ENCODE measurements around the gene RBPJ. TPM values are rescaled to one million over a fixed set of nuclear protein-coding genes. Genes with fewer than 3 reads are reported as not detected.
"Not testable (repeated sequence)": the region's sequence is repeated elsewhere in the genome, so short reads cannot be mapped to it uniquely, and the experiment has no call there.

The RBPJ gene
- total RNA-seq, 1 experiment from 2014 or later = 33.7 TPM

DNA sequence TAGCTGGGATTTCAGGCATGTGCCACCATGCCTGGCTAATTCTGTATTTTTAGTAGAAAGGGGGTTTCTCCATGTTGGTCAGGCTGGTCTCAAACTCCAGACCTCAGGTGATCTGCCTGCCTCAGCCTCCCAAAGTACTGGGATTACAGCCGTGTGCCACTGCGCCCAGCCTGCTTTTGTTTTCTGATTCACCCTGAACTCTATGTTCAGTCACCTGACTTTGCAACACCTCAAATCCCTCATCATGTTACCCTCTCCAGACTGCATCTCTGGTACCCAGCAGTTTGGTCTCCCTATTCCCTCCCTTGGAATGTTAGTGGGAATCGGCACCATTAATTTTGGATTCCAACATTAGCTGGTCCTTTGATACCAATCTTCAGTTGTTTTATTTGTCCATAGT, 81.2 kb downstream of the RBPJ start:
- H3K27me3 ChIP-seq (ENCODE audit: control insufficient read depth, insufficient read depth, low read length); POLR2A ChIA-PET; BruUV-seq (replicated peaks); H3K4me1 ChIP-seq (ENCODE audit: control insufficient read depth, insufficient read depth, low read length); ATAC-seq; CTCF ChIA-PET; H3K27ac ChIP-seq (ENCODE audit: low read length); H3K36me3 ChIP-seq (ENCODE audit: control insufficient read depth, insufficient read depth, low read length); in situ Hi-C loops (cut with HindIII; ENCODE audit: low pct_unique_long_range_greater_than_20kb, low sequenced_read_pairs); H3K4me3 ChIP-seq (ENCODE audit: low read depth in 2 of 2, low read length in 2 of 2); H3K9me3 ChIP-seq (ENCODE audit: control insufficient read depth, insufficient read depth, low read depth, low read length); intact Hi-C loops (cut with micrococcal nuclease; ENCODE audit: unreplicated experiment); DNase-seq (ENCODE audit: low read depth, low spot score): not testable (repeated sequence)

DNA sequence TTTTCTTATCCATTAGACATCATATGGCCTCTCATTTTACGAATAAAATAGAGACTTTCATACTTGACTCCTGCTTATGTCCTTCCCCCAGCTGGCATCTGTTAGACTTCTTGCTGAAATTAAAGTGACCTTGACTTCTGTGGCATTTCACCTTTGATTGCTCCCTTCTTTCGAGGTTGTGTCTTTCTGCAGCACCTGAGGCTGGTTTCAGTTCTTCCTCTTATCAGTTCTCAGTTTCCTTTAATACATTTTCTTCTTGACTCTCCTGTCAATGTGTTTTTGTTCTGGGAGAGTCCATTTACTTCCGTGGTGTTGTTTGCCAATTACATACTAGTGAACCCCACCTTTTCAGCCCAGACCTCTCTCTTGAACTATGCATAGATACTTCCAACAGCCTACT, 81.6 kb downstream of the RBPJ start:
- H3K4me3 ChIP-seq (ENCODE audit: low read depth in 2 of 2, low read length in 2 of 2) = no peak overlapping the region
- intact Hi-C loops (cut with micrococcal nuclease; ENCODE audit: unreplicated experiment) (no loop called here), in situ Hi-C loops (cut with HindIII; ENCODE audit: low pct_unique_long_range_greater_than_20kb, low sequenced_read_pairs) (no loop called here)
- peaks cover 7% of the 10 kb centered on the region; the same call in 1 of the 2 replicates for H3K9me3 ChIP-seq (ENCODE audit: control insufficient read depth, insufficient read depth, low read depth, low read length)
- DNase-seq (ENCODE audit: low read depth, low spot score) (no peak), ATAC-seq (no peak)
- no peak overlapping the region for H3K27ac ChIP-seq (ENCODE audit: low read length)
- CTCF ChIA-PET = no interaction called here
- H3K36me3 ChIP-seq (ENCODE audit: control insufficient read depth, insufficient read depth, low read length) = no peaks in the 10 kb centered on the region; the same call in 1 of the 2 replicates
- BruUV-seq (replicated peaks) = no TSS peak
- no peaks in the 10 kb centered on the region for H3K4me1 ChIP-seq (ENCODE audit: control insufficient read depth, insufficient read depth, low read length)
- TF ChIP-seq, protein P1, sequence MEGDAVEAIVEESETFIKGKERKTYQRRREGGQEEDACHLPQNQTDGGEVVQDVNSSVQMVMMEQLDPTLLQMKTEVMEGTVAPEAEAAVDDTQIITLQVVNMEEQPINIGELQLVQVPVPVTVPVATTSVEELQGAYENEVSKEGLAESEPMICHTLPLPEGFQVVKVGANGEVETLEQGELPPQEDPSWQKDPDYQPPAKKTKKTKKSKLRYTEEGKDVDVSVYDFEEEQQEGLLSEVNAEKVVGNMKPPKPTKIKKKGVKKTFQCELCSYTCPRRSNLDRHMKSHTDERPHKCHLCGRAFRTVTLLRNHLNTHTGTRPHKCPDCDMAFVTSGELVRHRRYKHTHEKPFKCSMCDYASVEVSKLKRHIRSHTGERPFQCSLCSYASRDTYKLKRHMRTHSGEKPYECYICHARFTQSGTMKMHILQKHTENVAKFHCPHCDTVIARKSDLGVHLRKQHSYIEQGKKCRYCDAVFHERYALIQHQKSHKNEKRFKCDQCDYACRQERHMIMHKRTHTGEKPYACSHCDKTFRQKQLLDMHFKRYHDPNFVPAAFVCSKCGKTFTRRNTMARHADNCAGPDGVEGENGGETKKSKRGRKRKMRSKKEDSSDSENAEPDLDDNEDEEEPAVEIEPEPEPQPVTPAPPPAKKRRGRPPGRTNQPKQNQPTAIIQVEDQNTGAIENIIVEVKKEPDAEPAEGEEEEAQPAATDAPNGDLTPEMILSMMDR (IDR thresholded peaks at IDR 0.05) = no peak
- TF ChIP-seq POLR2AphosphoS5 (IDR thresholded peaks at IDR 0.05; ENCODE audit: low read depth, low read length) (no peak), SIN3A (IDR thresholded peaks at IDR 0.05; ENCODE audit: borderline replicate concordance, insufficient read depth, low read depth, low read length) (no peak), TCF7L2 (IDR thresholded peaks at IDR 0.05; ENCODE audit: low read depth, low read length) (no peak)
- TF ChIP-seq, protein P2, sequence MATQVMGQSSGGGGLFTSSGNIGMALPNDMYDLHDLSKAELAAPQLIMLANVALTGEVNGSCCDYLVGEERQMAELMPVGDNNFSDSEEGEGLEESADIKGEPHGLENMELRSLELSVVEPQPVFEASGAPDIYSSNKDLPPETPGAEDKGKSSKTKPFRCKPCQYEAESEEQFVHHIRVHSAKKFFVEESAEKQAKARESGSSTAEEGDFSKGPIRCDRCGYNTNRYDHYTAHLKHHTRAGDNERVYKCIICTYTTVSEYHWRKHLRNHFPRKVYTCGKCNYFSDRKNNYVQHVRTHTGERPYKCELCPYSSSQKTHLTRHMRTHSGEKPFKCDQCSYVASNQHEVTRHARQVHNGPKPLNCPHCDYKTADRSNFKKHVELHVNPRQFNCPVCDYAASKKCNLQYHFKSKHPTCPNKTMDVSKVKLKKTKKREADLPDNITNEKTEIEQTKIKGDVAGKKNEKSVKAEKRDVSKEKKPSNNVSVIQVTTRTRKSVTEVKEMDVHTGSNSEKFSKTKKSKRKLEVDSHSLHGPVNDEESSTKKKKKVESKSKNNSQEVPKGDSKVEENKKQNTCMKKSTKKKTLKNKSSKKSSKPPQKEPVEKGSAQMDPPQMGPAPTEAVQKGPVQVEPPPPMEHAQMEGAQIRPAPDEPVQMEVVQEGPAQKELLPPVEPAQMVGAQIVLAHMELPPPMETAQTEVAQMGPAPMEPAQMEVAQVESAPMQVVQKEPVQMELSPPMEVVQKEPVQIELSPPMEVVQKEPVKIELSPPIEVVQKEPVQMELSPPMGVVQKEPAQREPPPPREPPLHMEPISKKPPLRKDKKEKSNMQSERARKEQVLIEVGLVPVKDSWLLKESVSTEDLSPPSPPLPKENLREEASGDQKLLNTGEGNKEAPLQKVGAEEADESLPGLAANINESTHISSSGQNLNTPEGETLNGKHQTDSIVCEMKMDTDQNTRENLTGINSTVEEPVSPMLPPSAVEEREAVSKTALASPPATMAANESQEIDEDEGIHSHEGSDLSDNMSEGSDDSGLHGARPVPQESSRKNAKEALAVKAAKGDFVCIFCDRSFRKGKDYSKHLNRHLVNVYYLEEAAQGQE (IDR thresholded peaks at IDR 0.05; ENCODE audit: insufficient read depth in 1 of 2, low read depth in 2 of 2, low read length in 1 of 2) = no peak
- POLR2A ChIA-PET = no interaction called here
- no peaks in the 10 kb centered on the region for H3K27me3 ChIP-seq (ENCODE audit: control insufficient read depth, insufficient read depth, low read length)

DNA sequence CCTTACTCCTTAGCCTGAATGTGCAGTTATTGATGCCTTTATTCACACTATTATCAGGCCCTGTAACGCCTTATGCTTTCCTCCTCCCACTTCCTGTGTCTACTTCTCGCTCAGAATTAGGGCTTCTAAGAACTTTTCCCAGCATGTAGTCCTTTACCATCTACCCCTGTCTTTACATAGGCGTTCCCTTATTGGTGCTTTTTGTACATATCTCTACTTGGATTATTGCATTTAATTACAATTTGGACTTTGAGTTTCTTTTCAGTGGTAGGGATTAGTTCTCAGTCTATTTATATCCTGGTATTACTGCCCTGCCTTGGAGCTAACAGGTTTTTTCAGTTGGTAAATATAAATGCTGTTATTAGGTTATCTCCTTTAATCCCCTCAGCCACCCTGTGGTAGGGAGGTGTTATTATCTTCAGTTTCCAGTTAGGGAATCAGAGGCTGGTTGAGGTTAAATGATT, 84.0 kb downstream of the RBPJ start:
- TF ChIP-seq, protein P2 (IDR thresholded peaks at IDR 0.05; ENCODE audit: insufficient read depth in 1 of 2, low read depth in 2 of 2, low read length in 1 of 2) = no peak
- no peak for TF ChIP-seq POLR2AphosphoS5 (IDR thresholded peaks at IDR 0.05; ENCODE audit: low read depth, low read length)
- TF ChIP-seq, protein P1 (IDR thresholded peaks at IDR 0.05) = no peak
- TF ChIP-seq TCF7L2 (IDR thresholded peaks at IDR 0.05; ENCODE audit: low read depth, low read length) = no peak
- TF ChIP-seq SIN3A (IDR thresholded peaks at IDR 0.05; ENCODE audit: borderline replicate concordance, insufficient read depth, low read depth, low read length) = no peak
- ChIA-PET CTCF (no interaction called here), POLR2A (no interaction called here)
- ATAC-seq (no peak), DNase-seq (ENCODE audit: low read depth, low spot score) (no peak)
- no peaks in the 10 kb centered on the region for H3K4me1 ChIP-seq (ENCODE audit: control insufficient read depth, insufficient read depth, low read length)
- in situ Hi-C loops (cut with HindIII; ENCODE audit: low pct_unique_long_range_greater_than_20kb, low sequenced_read_pairs) = no loop called here
- peaks cover 7% of the 10 kb centered on the region; the same call in 1 of the 2 replicates for H3K9me3 ChIP-seq (ENCODE audit: control insufficient read depth, insufficient read depth, low read depth, low read length)
- no peaks in the 10 kb centered on the region; the same call in 1 of the 2 replicates for H3K36me3 ChIP-seq (ENCODE audit: control insufficient read depth, insufficient read depth, low read length)
- BruUV-seq (replicated peaks) = no TSS peak
- H3K4me3 ChIP-seq (ENCODE audit: low read depth in 2 of 2, low read length in 2 of 2) = no peak overlapping the region
- H3K27ac ChIP-seq (ENCODE audit: low read length) = no peak overlapping the region
- H3K27me3 ChIP-seq (ENCODE audit: control insufficient read depth, insufficient read depth, low read length) = no peaks in the 10 kb centered on the region
- intact Hi-C loops (cut with micrococcal nuclease; ENCODE audit: unreplicated experiment) = no loop called here

All from Panc1 (cell line).